KMS-11 (cell line): ENCODE results near the gene SPOCD1.

Experiments
- H2AFZ ChIP-seq: fragments of 200-600 bp; sonication (generic); 2 replicates; pipeline ENCODE4 v1.6.1; 2016; ENCODE audit warnings: antibody characterized with exemption, mixed run types, low read depth
- H3K27ac ChIP-seq: fragments of 200-600 bp; sonication (generic); 2 replicates; pipeline ENCODE4 v1.6.1; 2016; ENCODE audit warnings: mild to moderate bottlenecking, mixed run types
- H3K27me3 ChIP-seq: fragments of 200-600 bp; sonication (generic); 2 replicates; pipeline ENCODE4 v1.6.1; 2017; ENCODE audit warnings: mild to moderate bottlenecking, low read depth, mixed run types, moderate library complexity; ENCODE audit not compliant: insufficient read depth
- H3K36me3 ChIP-seq: fragments of 200-600 bp; sonication (generic); 2 replicates; pipeline ENCODE4 v1.6.1; 2017; ENCODE audit warnings: mild to moderate bottlenecking, mixed run types; ENCODE audit not compliant: insufficient read depth
- H3K4me1 ChIP-seq: fragments of 200-600 bp; sonication (generic); 2 replicates; pipeline ENCODE4 v1.6.1; 2016; ENCODE audit warnings: mild to moderate bottlenecking, low read depth, mixed run types; ENCODE audit not compliant: poor library complexity, severe bottlenecking
- H3K4me2 ChIP-seq: fragments of 200-600 bp; sonication (generic); 2 replicates; pipeline ENCODE4 v1.7.0; 2016; ENCODE audit warnings: mild to moderate bottlenecking, mixed run types
- H3K4me3 ChIP-seq: fragments of 200-600 bp; sonication (generic); IDR thresholded peaks from 2 replicates; pipeline ENCODE4 v1.6.1; 2017; ENCODE audit warnings: low read depth, low read length, mixed read lengths; ENCODE audit not compliant: insufficient read depth
- H3K79me2 ChIP-seq: fragments of 200-600 bp; sonication (generic); 2 replicates; pipeline ENCODE4 v1.6.1; 2016; ENCODE audit warnings: low read depth, mixed run types; ENCODE audit not compliant: insufficient read depth
- H3K9ac ChIP-seq: fragments of 200-600 bp; sonication (generic); 2 replicates; pipeline ENCODE4 v1.6.1; 2016; ENCODE audit warnings: mild to moderate bottlenecking, mixed run types
- H4K20me1 ChIP-seq: fragments of 200-600 bp; sonication (generic); 2 replicates; pipeline ENCODE4 v1.6.1; 2016; ENCODE audit warnings: mild to moderate bottlenecking, mixed run types; ENCODE audit not compliant: insufficient read depth
- TF ChIP-seq, protein P1 (sequence below): fragments of 200-600 bp; sonication (generic); conservative IDR thresholded peaks from 2 replicates; pipeline ENCODE4 v1.6.1; 2017; ENCODE audit warnings: low read depth, mild to moderate bottlenecking, antibody characterized with exemption, low read length, moderate library complexity, mixed read lengths

The SPOCD1 gene

GRCh38 chr1:31786366-31787060, 29.3 kb downstream of the SPOCD1 start:
- no peak overlapping the region for H3K27ac ChIP-seq
- no peak overlapping the region for H2AFZ ChIP-seq
- no peak overlapping the region for H3K4me3 ChIP-seq
- H3K9ac ChIP-seq, result no peak overlapping the region
- H3K27me3 ChIP-seq, result no peaks in the 10 kb centered on the region
- H3K79me2 ChIP-seq, result no peaks in the 10 kb centered on the region
- no peaks in the 10 kb centered on the region for H3K36me3 ChIP-seq
- TF ChIP-seq, protein P1, sequence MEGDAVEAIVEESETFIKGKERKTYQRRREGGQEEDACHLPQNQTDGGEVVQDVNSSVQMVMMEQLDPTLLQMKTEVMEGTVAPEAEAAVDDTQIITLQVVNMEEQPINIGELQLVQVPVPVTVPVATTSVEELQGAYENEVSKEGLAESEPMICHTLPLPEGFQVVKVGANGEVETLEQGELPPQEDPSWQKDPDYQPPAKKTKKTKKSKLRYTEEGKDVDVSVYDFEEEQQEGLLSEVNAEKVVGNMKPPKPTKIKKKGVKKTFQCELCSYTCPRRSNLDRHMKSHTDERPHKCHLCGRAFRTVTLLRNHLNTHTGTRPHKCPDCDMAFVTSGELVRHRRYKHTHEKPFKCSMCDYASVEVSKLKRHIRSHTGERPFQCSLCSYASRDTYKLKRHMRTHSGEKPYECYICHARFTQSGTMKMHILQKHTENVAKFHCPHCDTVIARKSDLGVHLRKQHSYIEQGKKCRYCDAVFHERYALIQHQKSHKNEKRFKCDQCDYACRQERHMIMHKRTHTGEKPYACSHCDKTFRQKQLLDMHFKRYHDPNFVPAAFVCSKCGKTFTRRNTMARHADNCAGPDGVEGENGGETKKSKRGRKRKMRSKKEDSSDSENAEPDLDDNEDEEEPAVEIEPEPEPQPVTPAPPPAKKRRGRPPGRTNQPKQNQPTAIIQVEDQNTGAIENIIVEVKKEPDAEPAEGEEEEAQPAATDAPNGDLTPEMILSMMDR, result no peak
- peaks cover 9% of the 10 kb centered on the region for H3K4me1 ChIP-seq
- no peaks in the 10 kb centered on the region for H4K20me1 ChIP-seq
- no peak overlapping the region for H3K4me2 ChIP-seq

GRCh38 chr1:31785947-31786290, 29.9 kb downstream of the SPOCD1 start:
- no peak overlapping the region for H3K9ac ChIP-seq
- H3K36me3 ChIP-seq, result no peaks in the 10 kb centered on the region
- H3K4me1 ChIP-seq, result peaks cover 9% of the 10 kb centered on the region
- H3K4me3 ChIP-seq, result no peak overlapping the region
- H3K27ac ChIP-seq, result no peak overlapping the region
- H2AFZ ChIP-seq, result no peak overlapping the region
- H3K79me2 ChIP-seq, result no peaks in the 10 kb centered on the region
- no peaks in the 10 kb centered on the region for H4K20me1 ChIP-seq
- TF ChIP-seq, protein P1, result no peak
- no peak overlapping the region for H3K4me2 ChIP-seq
- H3K27me3 ChIP-seq, result no peaks in the 10 kb centered on the region

- no peak overlapping the region for H2AFZ ChIP-seq
These were observed 30.5 kb downstream of the SPOCD1 start for GRCh38 chr1:31785020-31785946.

DNA sequence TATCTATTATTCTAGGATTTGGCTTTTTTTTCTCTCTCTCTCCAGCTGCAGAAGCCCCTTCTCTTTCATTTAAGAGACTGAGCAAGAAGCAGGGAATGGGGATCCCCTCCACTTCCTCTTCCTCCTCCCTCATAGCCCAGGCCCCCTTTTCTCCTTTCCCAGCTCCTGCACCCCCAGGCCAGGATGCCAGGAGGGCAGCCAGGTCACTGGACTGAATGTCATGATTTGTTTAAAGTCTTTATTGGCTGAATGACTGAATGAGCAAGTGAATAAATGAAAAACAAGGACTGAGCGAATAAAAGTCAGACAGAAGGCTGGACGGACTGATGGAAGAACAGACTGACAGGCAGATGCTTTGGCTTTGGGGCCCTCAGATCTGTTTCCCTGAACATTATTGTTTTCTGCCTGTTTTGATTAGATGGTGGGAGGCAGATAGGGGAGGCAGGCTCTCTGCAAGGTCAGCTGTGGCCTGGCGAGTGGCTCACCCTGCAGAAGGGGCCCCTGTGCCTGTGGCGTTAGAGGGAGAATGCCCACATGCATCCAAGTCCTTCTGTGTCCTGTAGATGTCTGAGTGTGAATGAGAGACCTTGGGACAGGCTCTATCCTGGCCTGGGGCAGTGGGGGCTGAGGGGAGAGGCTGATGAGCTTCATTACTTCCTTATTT, 31.3 kb downstream of the SPOCD1 start:
- H3K27ac ChIP-seq, result no peak overlapping the region
- no peaks in the 10 kb centered on the region for H4K20me1 ChIP-seq
- no peak overlapping the region for H2AFZ ChIP-seq
- no peak overlapping the region for H3K4me2 ChIP-seq
- H3K4me1 ChIP-seq, result peaks cover 7% of the 10 kb centered on the region
- H3K36me3 ChIP-seq, result no peaks in the 10 kb centered on the region
- H3K27me3 ChIP-seq, result no peaks in the 10 kb centered on the region
- TF ChIP-seq, protein P1, result no peak
- H3K9ac ChIP-seq, result no peak overlapping the region
- H3K4me3 ChIP-seq, result no peak overlapping the region
- no peaks in the 10 kb centered on the region for H3K79me2 ChIP-seq

More at GRCh38 chr1:31785020-31785946, 30.5 kb downstream of the SPOCD1 start:
- peaks cover 9% of the 10 kb centered on the region for H3K4me1 ChIP-seq
- no peak overlapping the region for H3K27ac ChIP-seq
- H3K9ac ChIP-seq, result no peak overlapping the region
- TF ChIP-seq, protein P1, result no peak
- H3K27me3 ChIP-seq, result no peaks in the 10 kb centered on the region
- no peak overlapping the region for H3K4me2 ChIP-seq
- H4K20me1 ChIP-seq, result no peaks in the 10 kb centered on the region
- no peaks in the 10 kb centered on the region for H3K36me3 ChIP-seq
- H3K4me3 ChIP-seq, result no peak overlapping the region
- no peaks in the 10 kb centered on the region for H3K79me2 ChIP-seq
